Small intestine (tissue), 7 donors: ENCODE data around the gene TMEM87A. TPM values are rescaled to one million over a fixed set of nuclear protein-coding genes. Genes with fewer than 3 reads are reported as not detected.

ENCODE experiments used
- DNase-seq, 2 donors: peaks; one replicate each; pipeline versions ENCODE4 v3.0.0 to v3.0.0-alpha.2; 2013
- FAIRE-seq: peaks from 2 replicates; lab custom pipeline; 2012; peaks lifted over from hg19 to GRCh38; lab: Jason Lieb, UNC
- H3K27ac ChIP-seq, 3 donors: one replicate each; pipeline ENCODE4 v1.5.1; 2013; ENCODE audit warnings: low read length in 2 of 3, mild to moderate bottlenecking in 2 of 3, control low read depth in 1 of 3, inconsistent platforms in 1 of 3, low read depth in 1 of 3, moderate library complexity in 1 of 3
- H3K27me3 ChIP-seq, 3 donors: one replicate each; pipeline ENCODE4 v1.6.1; 2013; ENCODE audit warnings: low read length in 3 of 3, inconsistent platforms in 1 of 3; ENCODE audit not compliant: control insufficient read depth in 3 of 3, insufficient read depth in 3 of 3
- H3K36me3 ChIP-seq, 3 donors: one replicate each; pipeline ENCODE4 v1.6.1; 2013; ENCODE audit warnings: low read length in 3 of 3, inconsistent platforms in 1 of 3, low read depth in 1 of 3, mild to moderate bottlenecking in 1 of 3, moderate library complexity in 1 of 3; ENCODE audit not compliant: control insufficient read depth in 3 of 3, insufficient read depth in 2 of 3
- H3K4me1 ChIP-seq, 3 donors: one replicate each; pipeline ENCODE4 v1.6.1; 2013; ENCODE audit warnings: low read length in 2 of 3, inconsistent platforms in 1 of 3, low read depth in 1 of 3, mild to moderate bottlenecking in 1 of 3, moderate library complexity in 1 of 3; ENCODE audit not compliant: control insufficient read depth in 3 of 3, insufficient read depth in 2 of 3
- H3K4me3 ChIP-seq, 3 donors: one replicate each; pipeline ENCODE4 v1.5.1; 2013; ENCODE audit warnings: low read length in 3 of 3, control low read depth in 1 of 3, inconsistent platforms in 1 of 3, low read depth in 1 of 3, mild to moderate bottlenecking in 1 of 3, moderate library complexity in 1 of 3
- H3K9me3 ChIP-seq, 2 donors: one replicate each; pipeline ENCODE4 v1.6.1; 2013; ENCODE audit warnings: low read depth in 1 of 2, low read length in 1 of 2; ENCODE audit not compliant: control insufficient read depth in 2 of 2, insufficient read depth in 1 of 2
- WGBS, 3 donors: extraction: QIAGEN DNeasy Blood & Tissue Kit; methylation state at CpG; one replicate each; pipeline ENCODE4 v1.1.7; 2013; 5-methylcytosine and 5-hydroxymethylcytosine counted together
- polyA plus RNA-seq, 4 donors: library from polyadenylated mRNA; stranded (reverse) in 3 of 4; unstranded in 1 of 4; fragments of 200-250 nt in 3 of 4; fragments of 120-200 nt in 1 of 4; gene quantifications; one replicate each; pipeline versions ENCODE4 v1.2.1 to v1.2.3, GENCODE V29; 2013
- donor health status: healthy with polysubstance abuse.
- donor health status: control.
- donor health status: control.
- donor health status: Bipolar disorder and iron deficiency.
- donor health status: healthy.

TMEM87A gene
- polyA plus RNA-seq, 4 donors: 10.5 to 68.6 (median 24.3) TPM

DNA sequence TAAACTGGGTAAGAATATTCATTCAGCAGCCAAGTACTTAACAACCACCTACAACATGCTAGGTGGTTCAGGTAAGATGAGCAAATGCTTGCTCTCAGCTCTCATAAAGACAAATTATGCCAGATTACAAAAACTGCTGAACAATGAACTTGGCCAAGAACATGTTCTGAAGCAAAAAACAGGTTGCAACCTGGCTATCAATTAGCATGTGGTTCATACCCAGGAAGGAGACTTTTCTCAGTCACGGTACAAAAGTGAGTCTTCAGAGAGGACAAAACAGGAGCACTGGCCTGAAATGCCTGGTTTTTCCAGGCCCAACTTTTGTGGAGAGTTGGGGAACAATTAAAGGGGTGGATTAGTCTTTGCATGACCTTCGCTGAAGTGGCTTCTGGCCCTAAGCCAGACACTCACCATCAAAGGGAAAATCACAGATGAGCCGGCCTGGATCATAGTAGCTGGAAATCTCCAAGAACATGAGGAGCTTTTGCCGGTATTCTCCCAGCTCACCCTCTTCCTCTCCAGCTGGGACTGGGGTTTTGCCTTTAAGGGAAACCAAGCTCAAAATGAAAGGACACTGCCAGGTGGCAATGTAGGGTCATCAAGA lies 109.2 kb downstream of the TMEM87A start:
- FAIRE-seq (no peak), DNase-seq (no peak)
- Histone ChIP-seq H3K4me3 (no peak overlapping the region), H3K9me3 (no peaks in the 10 kb centered on the region), H3K27me3 (no peaks in the 10 kb centered on the region), H3K4me1 (no peaks in the 10 kb centered on the region), H3K36me3 (peaks cover 27 to 81% (median 30%) of the 10 kb centered on the region in 3 donors), H3K27ac (no peak overlapping the region)
- WGBS, 3 donors: 62 to 75% (median 72%) methylated on average over 4 of the region's 4 CpGs

DNA sequence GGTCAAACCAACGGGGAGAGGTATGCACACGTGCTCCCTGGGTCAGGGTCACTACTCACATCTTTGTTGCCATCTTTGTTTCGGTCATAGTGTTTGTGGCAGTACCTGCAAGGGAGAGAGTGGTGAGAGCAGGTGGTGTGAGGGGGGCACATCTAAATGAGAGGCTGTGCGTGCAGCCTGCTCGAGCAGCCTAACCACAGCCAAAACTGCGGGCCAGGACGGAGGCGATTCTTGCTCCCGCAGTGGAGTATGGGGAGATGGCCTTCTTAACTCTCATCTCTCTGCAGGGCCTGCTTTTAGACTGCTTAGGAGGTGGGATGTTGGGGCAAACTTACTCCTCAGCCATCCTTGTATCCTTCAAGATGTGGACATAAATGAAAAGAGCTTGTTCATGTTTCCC lies 109.9 kb downstream of the TMEM87A start:
- Histone ChIP-seq H3K9me3 (no peaks in the 10 kb centered on the region), H3K27me3 (no peaks in the 10 kb centered on the region), H3K4me3 (no peak overlapping the region), H3K4me1 (no peaks in the 10 kb centered on the region), H3K27ac (no peak overlapping the region), H3K36me3 (peaks cover 30 to 81% (median 30%) of the 10 kb centered on the region in 3 donors)
- WGBS, 3 donors: 94 to 96% (median 95%) methylated on average over 9 of the region's 9 CpGs
- no peak for FAIRE-seq
- no peak for DNase-seq

Other genes starting within 250 kb of the TMEM87A start
- gene PLA2G4D, start 178.9 kb downstream of the TMEM87A start, polyA plus RNA-seq: under 1 TPM in 3 of 4 donors, not detected in 1; 0.18 to 0.22 (median 0.18) TPM
- 10 to 100 TPM in 2 of 4 donors, 1 to 10 TPM in 2; 3.2 to 27.5 (median 11.0) TPM for gene PLA2G4F, start 116.8 kb downstream of the TMEM87A start, polyA plus RNA-seq
- gene VPS39, start 65.1 kb downstream of the TMEM87A start, polyA plus RNA-seq: 10 to 100 TPM; 28.2 to 58.3 (median 41.4) TPM
- gene GANC, start 232 bp downstream of the TMEM87A start, polyA plus RNA-seq: 10 to 100 TPM in 3 of 4 donors, 1 to 10 TPM in 1; 5.1 to 25.8 (median 11.1) TPM
- gene CAPN3, start 86.1 kb upstream of the TMEM87A start, polyA plus RNA-seq: 100 to 1,000 TPM in 1 of 4 donors, 10 to 100 TPM in 2, 1 to 10 TPM in 1; 5.2 to 248 (median 18.6) TPM
- 10 to 100 TPM in 3 of 4 donors, 1 to 10 TPM in 1; 8.3 to 29.4 (median 13.5) TPM for gene ZNF106, start 217.7 kb upstream of the TMEM87A start, polyA plus RNA-seq
- 100 to 1,000 TPM in 2 of 4 donors, 10 to 100 TPM in 2; 39.6 to 163 (median 113) TPM for gene SNAP23, start 222.2 kb upstream of the TMEM87A start, polyA plus RNA-seq